Thoracic aorta (tissue), 2 donors: ENCODE data around the gene LRRN4. TPM values are rescaled to one million over a fixed set of nuclear protein-coding genes. Genes with fewer than 3 reads are reported as not detected.

Source experiments
- ATAC-seq: fragments of 150-250 bp; one replicate; pipeline ENCODE4 v1.8.0; 2017; ENCODE audit warnings: low read depth; ENCODE audit not compliant: insufficient number of reproducible peaks, low FRiP score
- DNase-seq: peaks from one replicate; pipeline ENCODE4 v3.0.0-alpha.2; 2020; ENCODE audit warnings: low spot score
- H3K27ac ChIP-seq, 2 donors: fragments of 200-600 bp; sonication (generic); 1 replicate in 1 of 2; 2 replicates in 1 of 2; pipeline ENCODE4 v1.5.1; 2016; ENCODE audit warnings: mild to moderate bottlenecking in 2 of 2, moderate library complexity in 2 of 2
- H3K27me3 ChIP-seq: fragments of 200-600 bp; sonication (generic); replicated peaks from 2 replicates; pipeline ENCODE4 v1.6.0; 2016; ENCODE audit warnings: mild to moderate bottlenecking; ENCODE audit not compliant: insufficient read depth
- H3K36me3 ChIP-seq: fragments of 200-600 bp; sonication (generic); one replicate; pipeline ENCODE4 v1.5.1; 2016
- H3K4me1 ChIP-seq, 2 donors: fragments of 200-600 bp; sonication (generic); 1 replicate in 1 of 2; 2 replicates in 1 of 2; pipeline versions ENCODE4 v1.5.1 to v1.6.0; 2016; ENCODE audit warnings: low read depth in 2 of 2, mild to moderate bottlenecking in 1 of 2; ENCODE audit not compliant: control insufficient read depth in 1 of 2
- H3K4me3 ChIP-seq: fragments of 200-600 bp; sonication (generic); 2 replicates; pipeline ENCODE4 v1.5.1; 2016; ENCODE audit warnings: mild to moderate bottlenecking
- H3K9me3 ChIP-seq: fragments of 200-600 bp; sonication (generic); 2 replicates; pipeline ENCODE4 v1.5.1; 2016
- CTCF ChIP-seq: fragments of 200-600 bp; sonication (generic); IDR thresholded peaks from one replicate; pipeline ENCODE4 v1.5.1; 2019; ENCODE audit warnings: antibody characterized with exemption
- total RNA-seq, 2 donors: library from RNA; depleted of rRNA; stranded (reverse); fragments of >200 nt; gene quantifications; one replicate each; pipeline versions ENCODE4 v1.1.0 to v1.2.3, GENCODE V29; 2016

LRRN4 gene
- total RNA-seq, 2 donors from 2014 or later: 0.27 TPM; not detected in 1

GRCh38 chr20:5991623-5992441 is 62.0 kb downstream of the LRRN4 start:
- H3K27ac ChIP-seq: no peak overlapping the region
- no peaks in the 10 kb centered on the region for H3K4me1 ChIP-seq
- H3K27me3 ChIP-seq: no peaks in the 10 kb centered on the region
- H3K36me3 ChIP-seq: no peaks in the 10 kb centered on the region
- ATAC-seq: no peak
- H3K9me3 ChIP-seq: no peaks in the 10 kb centered on the region
- no peak for TF ChIP-seq CTCF
- H3K4me3 ChIP-seq: no peak overlapping the region
- no peak for DNase-seq

GRCh38 chr20:5990946-5991345 is 62.9 kb downstream of the LRRN4 start:
- Histone ChIP-seq H3K27ac (no peak overlapping the region), H3K27me3 (no peaks in the 10 kb centered on the region), H3K36me3 (no peaks in the 10 kb centered on the region), H3K4me1 (no peaks in the 10 kb centered on the region), H3K4me3 (no peak overlapping the region), H3K9me3 (no peaks in the 10 kb centered on the region)
- no peak for DNase-seq
- TF ChIP-seq CTCF: no peak
- no peak for ATAC-seq

Other genes starting within 250 kb of the LRRN4 start
- not detected for gene CHGB, start 142.6 kb downstream of the LRRN4 start, total RNA-seq
- 10 to 100 TPM in 1 of 2 donors, 1 to 10 TPM in 1; 5.0 to 10.9 TPM for gene TRMT6, start 103.5 kb downstream of the LRRN4 start, total RNA-seq
- gene MCM8, start 103.4 kb downstream of the LRRN4 start, total RNA-seq: 1 to 10 TPM; 3.8 to 5.1 TPM
- 10 to 100 TPM; 29.4 to 38.6 TPM for gene CRLS1, start 47.9 kb downstream of the LRRN4 start, total RNA-seq
- gene FERMT1, start 69.0 kb upstream of the LRRN4 start, total RNA-seq: under 1 TPM in 1 of 2 donors, not detected in 1; 0.21 TPM